Stimulated activated CD8-positive, alpha-beta memory T cell treated with anti-CD3 and anti-CD28 coated beads, Interleukin-15, amount 100 ng/mL, for 4 hours (primary cell): ENCODE data around the gene PACSIN2.

Experiments used
- DNase-seq, 2 donors: peaks; one replicate each; pipeline ENCODE4 v3.0.0-alpha.2; 2020; ENCODE audit warnings: low read depth in 2 of 2

The PACSIN2 gene

DNA sequence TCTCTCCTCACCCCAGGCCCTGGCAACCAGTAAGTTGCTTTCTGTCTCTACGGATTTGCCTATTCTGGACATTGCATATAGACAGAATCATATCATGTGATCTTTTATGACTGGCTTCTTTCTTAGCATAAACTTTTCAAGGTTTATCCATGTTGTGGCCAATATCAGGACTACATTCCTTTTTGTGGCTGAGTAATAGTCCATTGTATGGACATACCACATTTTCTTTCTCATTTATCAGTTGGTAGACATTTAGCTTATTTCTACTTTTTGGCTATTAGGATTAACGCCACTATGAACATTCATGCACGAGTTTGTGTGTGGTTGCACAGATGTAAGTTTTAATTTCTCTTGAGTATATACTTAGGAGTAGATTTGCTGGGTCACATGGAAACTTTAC is 193.6 kb downstream of the PACSIN2 start:
- DNase-seq = no peak

DNA sequence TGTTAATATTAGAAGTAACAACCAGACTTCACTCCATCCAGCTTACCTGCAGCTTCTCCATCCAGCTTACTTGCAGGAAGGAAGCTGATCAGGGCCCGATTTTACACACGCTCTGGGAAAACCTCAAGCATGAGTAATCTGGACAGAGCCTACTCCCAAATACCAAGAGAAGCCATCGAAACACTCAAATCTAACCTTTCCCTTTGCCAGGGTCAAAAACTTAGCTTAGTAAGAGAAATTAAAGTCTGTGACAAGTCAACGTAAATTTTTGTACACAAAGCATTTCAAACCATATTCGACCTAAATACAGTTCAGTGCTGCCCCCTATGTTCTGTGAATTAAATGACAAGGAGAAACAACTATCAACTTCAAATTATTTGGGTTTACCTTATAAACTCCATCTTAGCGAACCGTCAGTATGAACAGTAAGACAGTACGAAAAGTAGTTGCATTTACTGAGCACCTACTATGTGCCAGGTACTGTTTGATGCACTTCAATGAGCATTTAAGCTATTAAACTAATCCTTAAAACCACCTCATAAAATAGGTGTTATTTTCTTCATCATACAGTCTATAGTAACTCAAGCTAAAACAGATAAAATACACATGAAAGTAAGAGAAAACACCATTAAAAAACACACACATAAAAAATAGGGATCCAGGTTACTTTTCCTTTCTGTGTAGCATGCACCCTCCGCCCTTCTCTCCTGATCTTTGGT is 194.7 kb downstream of the PACSIN2 start:
- DNase-seq = no peak
